HG02763 (cell line): ENCODE data around the gene IQCK.
"Not testable (repeated sequence)": the region's sequence is repeated elsewhere in the genome, so short reads cannot be mapped to it uniquely, and the experiment has no call there.

ENCODE experiments used
- ATAC-seq: cut with Tn5 transposase; IDR thresholded peaks from one replicate; pipeline ENCODE4 v1.9.1; 2021; ENCODE audit warnings: mild to moderate bottlenecking, moderate library complexity; ENCODE audit not compliant: unreplicated experiment

The IQCK gene

GRCh38 chr16:19715566-19715965 lies 2.5 kb upstream of the IQCK start:
- ATAC-seq: no peak

- no peak for ATAC-seq
Observed at GRCh38 chr16:19716183-19716582, 1.9 kb upstream of the IQCK start.

DNA sequence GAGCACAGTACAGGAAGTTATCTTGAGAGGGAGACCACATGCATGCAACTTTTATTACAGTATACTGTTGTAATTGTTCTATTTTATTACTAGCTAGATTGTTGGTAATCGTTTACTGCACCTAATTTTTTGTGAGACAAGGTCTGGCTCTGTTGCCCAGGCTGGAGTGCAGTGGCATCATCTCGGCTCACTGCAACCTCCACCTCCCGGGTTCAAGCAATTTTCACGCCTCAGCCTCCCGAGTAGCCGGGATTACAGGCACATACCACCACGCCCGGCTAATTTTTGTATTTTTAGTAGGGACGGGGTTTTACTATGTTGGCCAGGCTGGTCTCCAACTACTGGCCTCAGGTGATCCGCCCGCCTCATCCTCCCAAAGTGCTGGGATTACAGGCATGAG lies 1.3 kb upstream of the IQCK start:
- ATAC-seq: not testable (repeated sequence)

DNA sequence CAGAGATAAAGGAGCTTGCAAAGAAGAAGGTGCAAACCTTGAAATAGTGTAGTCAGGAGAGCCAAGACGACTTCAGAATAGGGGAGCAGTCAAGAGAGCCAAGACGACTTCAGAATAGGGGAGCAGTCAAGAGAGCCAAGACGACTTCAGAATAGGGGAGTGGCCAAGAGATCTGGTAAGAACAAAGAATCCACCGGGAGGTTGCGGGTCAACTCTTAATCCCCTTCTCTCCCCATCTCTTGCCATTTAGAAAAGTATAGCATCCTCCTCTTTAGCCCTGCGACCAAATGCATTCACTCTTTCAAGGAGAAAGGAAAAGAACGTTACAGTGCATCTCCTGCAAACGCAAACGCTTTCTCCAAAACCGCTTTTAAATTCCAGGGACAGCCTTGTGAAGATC lies 757 bp upstream of the IQCK start:
- ATAC-seq: no peak

GRCh38 chr16:19718624-19718965 lies 524 bp downstream of the IQCK start:
- ATAC-seq: peak; percentile 2

DNA sequence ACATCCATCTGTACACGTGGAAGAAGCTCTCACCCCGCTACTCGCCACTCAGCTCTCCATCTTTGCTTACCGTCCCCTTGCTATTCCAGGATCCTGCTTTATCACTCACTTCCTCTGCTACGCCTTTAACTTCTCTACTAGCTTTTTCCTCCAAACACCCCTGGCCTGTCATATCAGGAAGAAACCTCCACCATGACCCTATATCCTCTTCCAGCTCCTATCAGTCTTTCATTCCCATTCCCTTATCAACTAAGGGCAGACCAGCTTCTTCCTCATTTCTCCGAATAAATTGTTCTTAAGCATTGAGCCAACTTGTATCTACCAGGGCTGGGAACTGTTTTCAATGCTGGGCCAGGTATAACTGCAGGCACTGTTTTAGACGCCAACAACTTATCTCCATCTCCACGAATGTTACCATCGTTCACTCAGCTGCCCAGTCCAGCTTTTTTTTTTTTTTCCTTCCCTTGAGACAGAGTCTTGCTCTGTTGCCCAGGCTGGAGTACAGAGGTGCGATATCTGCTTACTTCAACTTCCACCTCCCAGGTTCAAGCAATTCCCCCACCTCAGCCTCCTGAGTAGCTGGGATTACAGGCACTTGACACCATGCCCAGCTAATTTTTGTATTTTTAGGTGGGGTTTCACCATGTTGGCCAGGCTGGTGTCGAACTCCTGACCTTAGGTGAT lies 4.3 kb downstream of the IQCK start:
- no peak for ATAC-seq

- ATAC-seq: no peak
Observed at GRCh38 chr16:19722981-19723380, 4.9 kb downstream of the IQCK start.

DNA sequence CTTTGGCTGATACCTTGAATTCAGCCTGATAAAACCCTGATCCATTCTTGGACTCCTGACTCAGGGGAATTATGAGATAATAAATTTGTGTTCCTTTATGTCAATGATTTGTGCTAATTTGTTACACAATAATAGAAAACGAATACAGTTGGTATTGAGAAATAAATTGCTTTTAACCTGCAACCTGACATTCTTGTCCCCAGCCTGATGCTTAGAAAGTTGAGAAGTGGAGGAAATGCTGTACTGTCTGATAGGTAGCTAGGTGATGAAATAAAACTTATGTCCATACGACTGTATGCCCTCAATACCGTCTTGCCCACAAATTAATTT lies 10.5 kb downstream of the IQCK start:
- no peak for ATAC-seq

DNA sequence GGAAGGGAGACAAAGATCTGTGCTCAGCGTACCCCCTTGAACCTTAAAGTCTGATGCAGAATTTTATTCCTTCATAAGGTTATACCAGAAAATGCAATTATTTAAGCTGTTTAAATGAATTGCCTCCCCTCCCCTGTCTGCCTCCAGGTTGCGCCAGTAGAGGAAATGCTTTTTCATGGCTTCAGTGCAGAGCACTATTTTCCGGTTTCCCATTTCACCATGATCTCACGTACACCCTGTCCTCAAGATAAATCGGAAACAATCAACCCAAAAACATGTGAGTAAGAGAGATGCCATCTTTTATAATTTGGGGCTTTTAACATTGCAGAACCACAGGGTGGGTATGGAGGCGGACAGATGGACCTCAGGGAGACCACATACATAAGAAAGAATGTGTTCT lies 15.5 kb downstream of the IQCK start:
- no peak for ATAC-seq

- ATAC-seq: no peak
Observed at GRCh38 chr16:19735074-19735867, 17.2 kb downstream of the IQCK start.

DNA sequence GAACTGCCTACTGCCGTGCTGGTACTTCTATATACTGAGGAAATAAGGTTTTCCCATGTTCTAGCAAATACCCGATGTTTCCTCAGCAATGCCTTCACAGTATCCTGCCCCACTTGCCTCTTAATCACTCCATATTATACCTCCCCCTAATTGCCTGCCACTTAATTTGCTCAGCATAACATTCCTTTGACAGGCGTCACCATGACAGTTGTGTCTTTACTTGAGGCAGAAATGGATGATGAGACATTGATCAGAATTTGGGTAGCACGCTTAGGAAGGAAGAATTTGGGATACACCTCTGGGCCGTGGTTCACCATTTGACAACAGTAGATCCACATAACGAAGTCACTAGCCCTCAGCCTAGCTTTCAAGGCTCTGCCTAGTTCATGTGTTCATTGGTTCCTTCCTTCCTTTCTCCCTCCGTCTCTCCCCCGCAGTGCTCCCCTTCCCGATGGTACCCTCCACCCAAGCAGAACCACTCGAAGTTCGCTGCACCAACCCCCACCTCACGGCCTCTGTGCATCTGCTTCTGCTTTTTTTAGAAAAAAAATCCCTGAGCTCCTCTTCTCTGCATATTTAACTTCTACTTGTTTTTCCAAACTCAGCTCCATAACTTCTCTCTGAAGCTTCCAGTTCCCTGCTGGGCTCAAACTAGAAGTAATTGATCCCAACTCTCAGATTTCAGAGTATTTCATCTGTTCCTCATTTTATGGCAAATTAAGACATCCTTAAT lies 19.4 kb downstream of the IQCK start:
- ATAC-seq: no peak

DNA sequence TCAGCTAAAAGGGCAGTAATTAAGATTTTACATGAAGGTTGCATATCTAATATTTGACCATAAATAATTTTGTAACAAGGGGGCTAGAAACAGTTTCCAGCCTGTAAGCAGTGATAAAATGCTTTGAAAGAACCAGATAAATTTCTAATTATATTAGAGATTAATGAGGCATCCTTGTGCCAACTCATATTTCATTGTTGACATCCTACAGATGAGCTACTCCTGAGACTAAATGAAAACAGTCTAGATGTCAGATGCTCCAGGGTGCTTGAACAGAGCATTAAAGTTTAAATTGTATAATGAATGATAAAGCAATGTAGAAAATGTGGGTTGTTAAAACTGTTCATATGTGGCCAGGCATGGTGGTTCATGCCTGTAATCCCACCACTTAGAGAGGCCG lies 23.3 kb downstream of the IQCK start:
- no peak for ATAC-seq

GRCh38 chr16:19743816-19744159 lies 25.7 kb downstream of the IQCK start:
- no peak for ATAC-seq

DNA sequence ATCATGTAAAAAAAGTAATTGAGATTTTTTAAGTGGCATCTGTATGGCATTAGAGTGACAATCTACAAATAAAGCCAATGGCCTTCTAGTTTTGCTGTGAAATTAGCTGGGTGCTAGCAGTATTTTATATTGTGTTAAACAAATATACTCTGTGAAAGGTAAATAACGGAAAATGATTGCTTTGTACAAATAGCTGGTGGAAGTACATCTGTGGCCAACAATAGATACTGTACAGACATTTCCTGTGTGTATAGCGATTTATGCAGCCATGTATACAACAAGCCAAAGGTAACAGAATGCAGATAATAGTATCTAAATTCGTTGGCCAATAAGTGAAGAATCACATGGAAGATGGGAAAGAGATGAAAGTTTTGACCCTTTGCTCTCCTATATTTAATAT lies 26.6 kb downstream of the IQCK start:
- no peak for ATAC-seq

DNA sequence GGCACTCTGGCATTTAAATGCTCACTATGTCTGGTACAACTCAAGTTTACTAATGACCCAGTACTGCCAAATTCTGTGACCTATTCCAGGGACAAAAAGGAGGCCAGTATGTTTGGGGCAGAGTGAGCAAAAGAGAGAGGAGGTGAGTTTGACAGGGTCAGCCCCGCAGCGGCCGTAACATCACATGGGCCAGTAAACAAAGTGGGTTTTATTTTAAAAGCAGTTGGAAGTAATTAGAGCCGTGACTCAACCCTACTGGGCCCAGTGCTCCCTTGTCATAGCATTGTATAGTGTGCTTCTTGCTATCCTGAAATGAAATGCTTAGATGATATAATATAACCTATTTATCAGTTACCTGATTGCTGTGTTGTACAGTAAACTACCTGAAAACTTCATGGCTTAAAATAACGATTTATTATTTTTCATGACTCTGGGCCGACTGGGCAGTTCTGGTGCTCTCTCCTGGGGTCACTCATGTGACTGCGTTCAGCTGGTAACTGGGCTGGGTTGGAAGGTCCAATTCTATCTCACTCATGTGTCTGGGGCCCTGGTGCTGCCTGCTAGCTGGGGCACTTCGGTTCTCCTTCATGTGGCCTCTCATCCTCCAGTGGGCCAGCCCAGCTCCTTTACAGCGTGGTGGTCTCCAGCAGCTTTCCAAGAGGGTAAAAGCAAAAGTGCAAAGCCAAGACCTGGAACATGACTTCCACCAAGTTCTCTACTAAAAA lies 27.4 kb downstream of the IQCK start:
- no peak for ATAC-seq

- ATAC-seq: no peak
Observed at GRCh38 chr16:19746561-19746960, 28.5 kb downstream of the IQCK start.

DNA sequence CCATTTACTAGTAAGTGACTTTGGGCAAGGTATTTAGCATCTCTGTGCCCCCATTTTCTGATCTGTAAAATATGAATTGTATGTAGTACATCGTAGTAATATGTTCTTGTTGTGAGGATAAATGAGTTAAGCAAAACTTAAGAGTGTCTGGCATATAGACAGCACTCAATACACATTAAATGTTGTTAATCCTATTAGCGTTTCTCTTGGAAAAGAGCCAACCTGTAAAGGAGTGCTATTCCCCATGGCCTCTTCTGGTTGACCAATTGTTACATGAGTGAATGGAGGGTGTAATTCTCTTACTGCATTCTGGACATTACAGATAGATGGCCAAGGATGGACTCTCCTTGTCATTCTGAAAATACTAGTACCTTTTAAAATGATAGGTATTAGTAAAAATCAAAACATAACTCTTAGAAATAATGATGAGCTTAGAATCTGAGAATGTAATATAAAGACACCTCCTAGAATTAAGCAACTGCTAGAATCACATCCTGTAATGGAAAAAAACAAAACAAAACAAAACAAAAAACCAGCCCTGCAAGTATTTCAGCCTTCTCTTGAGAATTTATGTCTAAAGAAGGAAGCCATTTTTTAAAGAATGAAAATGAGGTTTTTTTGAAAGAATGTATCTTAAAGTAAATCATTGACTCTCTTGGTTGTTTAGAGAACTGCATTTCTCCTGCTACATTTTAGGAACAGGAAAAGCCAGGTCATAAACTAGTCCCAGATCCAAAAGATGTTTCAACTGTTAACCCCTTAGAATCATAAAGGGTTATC lies 30.5 kb downstream of the IQCK start:
- no peak for ATAC-seq

GRCh38 chr16:19749571-19750080 lies 31.6 kb downstream of the IQCK start:
- ATAC-seq: no peak

GRCh38 chr16:19751478-19752385 lies 33.7 kb downstream of the IQCK start:
- no peak for ATAC-seq
